ENCODE measurements around the gene HMOX2. TPM values are rescaled to one million over a fixed set of nuclear protein-coding genes. Genes with fewer than 3 reads are reported as not detected.

Gene HMOX2
- total and polyA plus RNA-seq, 2 donors from 2014 or later = 56.4 to 116 TPM

- Histone ChIP-seq H3K36me3 (ENCODE audit: control insufficient read depth in 2 of 3, insufficient read depth in 3 of 3, low read length in 3 of 3) (no peaks in the 10 kb centered on the region), H3K4me1 (ENCODE audit: control insufficient read depth in 2 of 3, insufficient read depth in 2 of 3, low read depth in 1 of 3, low read length in 3 of 3) (peaks cover 0 to 11% (median 0%) of the 10 kb centered on the region in 3 donors), H3K27ac (ENCODE audit: low read depth in 2 of 2, low read length in 2 of 2) (no peak overlapping the region), H3K27me3 (ENCODE audit: control insufficient read depth, insufficient read depth, low read length) (no peaks in the 10 kb centered on the region), H3K4me3 (ENCODE audit: low read length in 3 of 3) (no peak overlapping the region), H3K9me3 (ENCODE audit: control insufficient read depth in 2 of 3, insufficient read depth in 1 of 3, low read length in 3 of 3) (peaks cover 0 to 10% (median 0%) of the 10 kb centered on the region in 3 donors), H3K9ac (ENCODE audit: low read length in 3 of 3) (no peak overlapping the region)
- DNase-seq (no peak), FAIRE-seq (no peak)
- intact Hi-C loops (cut with DNase I) = no loop called here
- no peak for TF ChIP-seq CTCF (IDR thresholded peaks at IDR 0.05; ENCODE audit: borderline replicate concordance, extremely low read depth, insufficient read depth)
Observed at GRCh38 chr16:4535627-4536108, 59.5 kb downstream of the HMOX2 start.

GRCh38 chr16:4536391-4537106, 60.4 kb downstream of the HMOX2 start:
- intact Hi-C loops (cut with DNase I) = no loop called here
- Histone ChIP-seq H3K27me3 (ENCODE audit: control insufficient read depth, insufficient read depth, low read length) (no peaks in the 10 kb centered on the region), H3K36me3 (ENCODE audit: control insufficient read depth in 2 of 3, insufficient read depth in 3 of 3, low read length in 3 of 3) (no peaks in the 10 kb centered on the region), H3K9me3 (ENCODE audit: control insufficient read depth in 2 of 3, insufficient read depth in 1 of 3, low read length in 3 of 3) (peaks cover 0 to 10% (median 0%) of the 10 kb centered on the region in 3 donors), H3K4me3 (ENCODE audit: low read length in 3 of 3) (no peak overlapping the region), H3K27ac (ENCODE audit: low read depth in 2 of 2, low read length in 2 of 2) (no peak overlapping the region), H3K9ac (ENCODE audit: low read length in 3 of 3) (peak overlapping the region in 1 of 3 donors; percentile 80), H3K4me1 (ENCODE audit: control insufficient read depth in 2 of 3, insufficient read depth in 2 of 3, low read depth in 1 of 3, low read length in 3 of 3) (peaks cover 0 to 11% (median 0%) of the 10 kb centered on the region in 3 donors)
- TF ChIP-seq CTCF (IDR thresholded peaks at IDR 0.05; ENCODE audit: borderline replicate concordance, extremely low read depth, insufficient read depth) = no peak
- FAIRE-seq = no peak
- no peak for DNase-seq

- intact Hi-C loops (cut with DNase I) = no loop called here
- H3K27ac ChIP-seq (ENCODE audit: low read depth in 2 of 2, low read length in 2 of 2) = peak overlapping the region; percentile 20 to 94
Observed at GRCh38 chr16:4537376-4538343, 61.5 kb downstream of the HMOX2 start.

More at GRCh38 chr16:4537376-4538343, 61.5 kb downstream of the HMOX2 start:
- FAIRE-seq (no peak), DNase-seq (peak in 3 of 5 donors; percentile 31 to 82 (median 73))
- peak overlapping the region in 2 of 3 donors; percentile 57 to 80 for H3K9ac ChIP-seq (ENCODE audit: low read length in 3 of 3)
- TF ChIP-seq CTCF (IDR thresholded peaks at IDR 0.05; ENCODE audit: borderline replicate concordance, extremely low read depth, insufficient read depth) = no peak
- peak overlapping the region; percentile 40 to 81 (median 60) for H3K4me3 ChIP-seq (ENCODE audit: low read length in 3 of 3)
- no peaks in the 10 kb centered on the region for H3K27me3 ChIP-seq (ENCODE audit: control insufficient read depth, insufficient read depth, low read length)
- no peaks in the 10 kb centered on the region for H3K36me3 ChIP-seq (ENCODE audit: control insufficient read depth in 2 of 3, insufficient read depth in 3 of 3, low read length in 3 of 3)
- H3K9me3 ChIP-seq (ENCODE audit: control insufficient read depth in 2 of 3, insufficient read depth in 1 of 3, low read length in 3 of 3) = peaks cover 0 to 10% (median 0%) of the 10 kb centered on the region in 3 donors
- peaks cover 0 to 11% (median 0%) of the 10 kb centered on the region in 3 donors for H3K4me1 ChIP-seq (ENCODE audit: control insufficient read depth in 2 of 3, insufficient read depth in 2 of 3, low read depth in 1 of 3, low read length in 3 of 3)

Data from kidney (tissue), 14 donors.